ENCODE measurements around the gene ITIH3.
"Not testable (repeated sequence)": the region's sequence is repeated elsewhere in the genome, so short reads cannot be mapped to it uniquely, and the experiment has no call there.

Gene ITIH3, protein sequence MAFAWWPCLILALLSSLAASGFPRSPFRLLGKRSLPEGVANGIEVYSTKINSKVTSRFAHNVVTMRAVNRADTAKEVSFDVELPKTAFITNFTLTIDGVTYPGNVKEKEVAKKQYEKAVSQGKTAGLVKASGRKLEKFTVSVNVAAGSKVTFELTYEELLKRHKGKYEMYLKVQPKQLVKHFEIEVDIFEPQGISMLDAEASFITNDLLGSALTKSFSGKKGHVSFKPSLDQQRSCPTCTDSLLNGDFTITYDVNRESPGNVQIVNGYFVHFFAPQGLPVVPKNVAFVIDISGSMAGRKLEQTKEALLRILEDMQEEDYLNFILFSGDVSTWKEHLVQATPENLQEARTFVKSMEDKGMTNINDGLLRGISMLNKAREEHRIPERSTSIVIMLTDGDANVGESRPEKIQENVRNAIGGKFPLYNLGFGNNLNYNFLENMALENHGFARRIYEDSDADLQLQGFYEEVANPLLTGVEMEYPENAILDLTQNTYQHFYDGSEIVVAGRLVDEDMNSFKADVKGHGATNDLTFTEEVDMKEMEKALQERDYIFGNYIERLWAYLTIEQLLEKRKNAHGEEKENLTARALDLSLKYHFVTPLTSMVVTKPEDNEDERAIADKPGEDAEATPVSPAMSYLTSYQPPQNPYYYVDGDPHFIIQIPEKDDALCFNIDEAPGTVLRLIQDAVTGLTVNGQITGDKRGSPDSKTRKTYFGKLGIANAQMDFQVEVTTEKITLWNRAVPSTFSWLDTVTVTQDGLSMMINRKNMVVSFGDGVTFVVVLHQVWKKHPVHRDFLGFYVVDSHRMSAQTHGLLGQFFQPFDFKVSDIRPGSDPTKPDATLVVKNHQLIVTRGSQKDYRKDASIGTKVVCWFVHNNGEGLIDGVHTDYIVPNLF

GRCh38 chr3:52794612-52795099 is at the start of gene ITIH3:
Gene ITIH3, plus strand, starts transcription at chr3:52794796. Its CDS starts 8 bp downstream, at chr3:52794804.
- DNase-seq (ENCODE audit: low spot score) = no peak

- no peak for DNase-seq (ENCODE audit: low spot score)
Observed at GRCh38 chr3:52752045-52752660, 42.4 kb upstream of the ITIH3 start.

DNA sequence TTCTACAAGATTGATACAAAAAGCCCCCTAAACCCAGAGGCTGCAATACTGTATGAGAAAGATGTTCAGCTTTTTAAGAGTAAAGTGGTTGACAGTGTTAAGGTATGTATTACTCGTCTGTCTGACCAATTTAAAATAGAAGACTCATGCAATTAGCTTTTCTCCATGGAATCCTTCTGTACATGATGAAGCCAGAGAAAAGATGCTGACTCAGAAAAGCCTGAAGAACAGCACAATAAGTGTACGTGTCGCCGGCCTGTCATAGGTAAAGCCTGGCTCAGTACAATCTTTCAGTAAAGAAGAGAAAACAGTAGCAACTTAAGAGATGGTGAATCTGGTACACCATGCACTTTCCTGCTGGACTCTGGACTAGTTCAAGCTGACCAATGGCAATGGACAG is 40.2 kb upstream of the ITIH3 start:
- DNase-seq (ENCODE audit: low spot score) = no peak

GRCh38 chr3:52756141-52756540 is 38.5 kb upstream of the ITIH3 start:
- DNase-seq (ENCODE audit: low spot score) = no peak

GRCh38 chr3:52763466-52763865 is 31.1 kb upstream of the ITIH3 start:
- DNase-seq (ENCODE audit: low spot score) = no peak

DNA sequence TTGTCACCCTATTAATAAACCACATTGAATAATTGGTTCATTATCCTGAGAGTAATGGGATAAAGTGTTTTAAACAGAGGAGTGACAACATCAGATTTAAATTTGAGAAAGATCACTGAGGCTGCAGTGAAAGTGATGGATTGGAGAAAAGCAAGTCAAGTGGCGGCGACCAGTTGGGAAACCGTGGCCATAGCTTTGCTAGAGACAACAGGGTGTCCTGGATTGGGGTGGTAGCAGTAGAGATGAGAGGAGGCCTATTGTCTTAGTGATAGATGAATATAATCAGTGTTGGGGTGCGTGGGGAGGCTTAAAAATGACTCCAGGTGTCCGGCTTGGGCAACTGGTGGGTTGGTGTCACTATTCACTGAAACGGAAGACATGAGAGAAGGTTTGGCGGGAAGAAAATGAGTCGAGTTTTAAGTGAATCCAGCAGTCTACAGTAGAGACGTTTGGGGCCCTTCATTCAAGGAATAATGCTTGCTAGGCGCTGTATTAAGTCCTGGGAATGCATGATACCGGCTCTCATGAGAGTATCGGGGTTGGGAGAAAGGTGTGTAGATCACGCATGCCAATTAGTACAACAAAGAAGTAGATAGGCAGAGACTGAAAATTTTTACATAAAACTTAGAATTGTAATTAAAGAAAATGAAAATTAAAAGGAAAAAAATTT is 24.7 kb upstream of the ITIH3 start:
- DNase-seq (ENCODE audit: low spot score) = no peak

DNA sequence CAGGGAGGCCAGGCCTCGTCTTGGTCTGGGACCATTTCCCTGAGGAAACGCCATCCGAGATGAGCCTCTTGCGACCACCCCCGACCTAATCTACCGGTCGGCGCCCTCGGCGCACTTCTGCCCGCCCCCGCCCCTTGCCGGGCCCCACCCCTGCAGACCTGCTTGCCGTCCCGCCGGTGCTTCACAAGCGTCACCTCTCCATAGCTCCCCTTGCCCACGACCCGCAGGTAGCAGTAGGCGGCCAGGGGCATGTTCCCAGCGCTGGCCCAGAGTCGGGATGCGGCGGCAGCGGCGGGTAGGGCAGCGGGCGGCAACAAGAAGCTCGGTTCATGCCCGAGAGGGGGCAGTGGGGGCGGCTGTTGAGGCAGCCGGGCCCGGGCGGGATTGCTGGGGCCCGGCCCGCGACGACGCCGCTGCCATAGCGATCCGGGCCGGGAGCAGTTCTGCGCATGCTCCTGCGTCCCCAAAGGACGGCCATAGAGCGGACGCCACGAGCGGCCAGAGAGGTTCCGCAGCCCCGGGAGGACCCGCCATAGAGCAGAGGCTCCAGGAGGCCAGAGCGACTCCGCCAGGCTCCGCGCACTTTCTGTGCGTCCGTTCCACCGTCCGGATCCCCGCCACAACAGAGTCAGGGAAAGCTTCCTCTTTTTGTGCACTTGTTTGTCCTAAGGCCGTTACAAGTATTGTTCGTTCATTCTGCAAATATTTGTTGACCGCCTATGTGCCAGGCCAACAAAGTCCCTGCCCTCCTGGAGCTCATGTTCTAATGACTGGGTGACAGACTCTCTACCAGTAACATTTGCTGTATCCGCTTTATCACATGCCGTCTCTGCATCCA is 23.9 kb upstream of the ITIH3 start, which contains the start of gene NEK4:
TSS of gene NEK4 (minus strand) at position 445 of the 838 bp plus-strand sequence. CDS start at position 251, 194 bp downstream.
- peak; percentile 93 for DNase-seq (ENCODE audit: low spot score)

DNA sequence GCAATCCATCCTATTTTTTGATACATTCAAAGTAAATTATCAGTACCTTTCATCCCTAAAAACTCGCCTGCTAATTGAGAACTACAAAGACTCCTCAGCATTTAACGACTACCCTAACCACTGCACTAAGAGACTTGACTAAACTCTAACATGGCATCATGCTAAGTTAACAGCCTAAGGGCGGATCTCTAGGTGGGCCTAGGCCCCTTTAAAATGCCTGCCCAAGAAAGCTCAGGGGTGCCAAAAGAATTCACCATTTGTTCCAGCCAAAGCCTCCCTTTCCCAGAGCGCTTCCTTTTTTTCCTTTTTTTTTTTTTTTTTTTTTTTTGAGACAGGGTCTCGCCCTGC is 23.3 kb upstream of the ITIH3 start:
- no peak for DNase-seq (ENCODE audit: low spot score)

- no peak for DNase-seq (ENCODE audit: low spot score)
Observed at GRCh38 chr3:52771702-52772101, 22.9 kb upstream of the ITIH3 start.

DNA sequence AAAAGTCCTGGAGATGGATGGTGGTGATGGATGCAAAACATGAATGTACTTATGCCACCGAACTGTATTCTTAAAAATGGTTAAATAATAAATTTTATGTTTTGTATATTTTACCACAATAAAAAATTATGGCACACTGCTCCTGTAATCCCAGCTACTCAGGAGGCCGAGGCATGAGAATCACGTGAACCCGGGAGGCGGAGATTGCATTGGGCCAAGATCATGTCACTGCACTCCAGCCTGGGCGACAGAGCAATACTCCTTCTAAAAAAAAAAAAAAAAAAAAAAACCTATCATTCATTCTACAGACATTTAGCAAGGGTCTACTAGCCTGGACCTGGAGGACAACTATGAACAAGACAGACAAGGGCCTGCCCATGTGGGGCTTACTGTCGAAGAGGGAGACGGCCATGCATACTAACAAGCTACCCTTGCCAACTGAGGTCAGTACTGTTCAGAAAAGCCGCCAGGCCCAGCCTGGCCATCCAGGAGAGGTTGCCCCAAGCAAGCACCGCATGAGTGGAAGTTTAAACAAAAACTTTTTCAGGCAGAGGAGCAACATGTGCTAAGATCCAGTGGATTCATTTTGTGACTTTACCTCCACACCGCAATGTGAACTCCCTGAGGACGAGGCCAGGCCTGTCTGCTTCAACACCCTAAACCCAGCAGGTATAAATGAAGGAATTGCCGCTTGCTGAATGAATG is 21.1 kb upstream of the ITIH3 start:
- no peak for DNase-seq (ENCODE audit: low spot score)

DNA sequence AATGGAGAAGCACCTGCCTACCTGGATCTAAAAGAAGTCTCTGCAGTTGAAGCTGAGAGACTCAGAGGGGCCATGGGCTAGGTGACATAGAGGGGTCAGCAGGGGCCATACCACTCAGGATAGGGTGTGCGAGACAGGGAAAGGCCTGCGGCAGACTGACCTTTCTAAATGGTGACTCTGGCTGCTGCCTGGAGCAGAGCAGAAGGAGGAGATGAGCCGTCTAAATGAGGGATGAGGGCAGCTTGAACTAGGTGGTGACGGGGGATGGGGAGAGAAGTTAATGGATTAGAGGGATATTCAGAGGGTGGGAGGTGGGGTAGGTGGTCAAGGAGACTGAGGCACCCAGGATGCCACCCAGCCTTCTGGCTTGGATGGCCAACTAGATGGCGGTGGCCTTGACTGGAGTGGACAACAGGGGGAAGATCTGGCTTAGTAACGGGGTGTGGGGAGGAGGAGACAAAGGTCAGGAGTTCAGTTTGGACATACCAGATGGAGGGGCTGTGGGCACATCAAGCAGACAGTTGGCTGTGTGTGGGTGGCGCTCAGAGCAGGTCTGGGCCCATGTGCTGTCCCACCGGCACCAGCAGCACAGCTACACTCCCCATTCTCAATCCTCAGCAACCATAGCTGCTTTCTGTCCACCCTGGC is 20.4 kb upstream of the ITIH3 start:
- DNase-seq (ENCODE audit: low spot score) = no peak

GRCh38 chr3:52774901-52775864 is 19.4 kb upstream of the ITIH3 start:
- DNase-seq (ENCODE audit: low spot score) = no peak

- no peak for DNase-seq (ENCODE audit: low spot score)
Observed at GRCh38 chr3:52775877-52776276, 18.7 kb upstream of the ITIH3 start.

GRCh38 chr3:52776486-52776885 is 18.1 kb upstream of the ITIH3 start:
- not testable (repeated sequence) for DNase-seq (ENCODE audit: low spot score)

DNA sequence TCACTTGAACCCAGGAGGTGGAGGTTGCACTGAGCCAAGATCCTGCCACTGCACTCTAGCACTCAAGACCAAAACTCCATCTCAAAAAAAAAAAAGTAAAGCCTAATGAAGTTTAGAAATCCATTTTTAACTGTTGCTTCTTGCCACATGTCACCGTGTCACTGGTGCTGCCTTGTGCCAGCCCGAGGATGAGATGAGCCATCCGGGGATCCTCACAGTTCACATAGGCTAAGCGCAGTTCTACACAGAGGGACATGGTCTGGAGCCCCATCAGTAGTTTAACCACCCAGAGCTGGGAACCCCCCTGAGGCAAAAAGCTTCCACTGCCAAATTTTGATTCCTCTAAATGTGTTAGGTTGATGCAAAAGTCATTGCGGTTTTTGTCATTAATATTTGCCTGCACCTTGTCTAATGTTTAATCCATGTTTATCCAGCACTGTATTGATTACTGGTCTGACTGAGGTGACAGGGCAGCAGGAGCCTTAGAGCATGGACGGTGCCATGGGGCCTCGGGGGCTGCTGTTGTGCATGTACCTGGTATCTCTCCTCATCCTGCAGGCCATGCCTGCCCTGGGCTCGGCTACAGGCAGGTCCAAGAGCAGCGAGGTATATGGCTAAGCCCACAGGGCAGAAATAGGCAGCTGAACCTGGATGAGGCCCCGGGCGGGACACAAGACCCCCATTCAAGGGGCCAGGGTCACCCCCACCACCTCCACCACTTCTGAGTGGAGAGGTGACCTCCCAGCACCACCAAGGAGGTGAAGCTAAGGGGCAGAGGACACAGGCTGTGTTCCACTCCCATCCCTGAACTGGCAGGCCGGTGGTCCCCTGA is 17.3 kb upstream of the ITIH3 start, which contains the start of gene ITIH1:
TSS of gene ITIH1 (plus strand) at position 473 of the 832 bp plus-strand sequence. CDS start at position 490, 17 bp downstream.
- DNase-seq (ENCODE audit: low spot score) = no peak

DNA sequence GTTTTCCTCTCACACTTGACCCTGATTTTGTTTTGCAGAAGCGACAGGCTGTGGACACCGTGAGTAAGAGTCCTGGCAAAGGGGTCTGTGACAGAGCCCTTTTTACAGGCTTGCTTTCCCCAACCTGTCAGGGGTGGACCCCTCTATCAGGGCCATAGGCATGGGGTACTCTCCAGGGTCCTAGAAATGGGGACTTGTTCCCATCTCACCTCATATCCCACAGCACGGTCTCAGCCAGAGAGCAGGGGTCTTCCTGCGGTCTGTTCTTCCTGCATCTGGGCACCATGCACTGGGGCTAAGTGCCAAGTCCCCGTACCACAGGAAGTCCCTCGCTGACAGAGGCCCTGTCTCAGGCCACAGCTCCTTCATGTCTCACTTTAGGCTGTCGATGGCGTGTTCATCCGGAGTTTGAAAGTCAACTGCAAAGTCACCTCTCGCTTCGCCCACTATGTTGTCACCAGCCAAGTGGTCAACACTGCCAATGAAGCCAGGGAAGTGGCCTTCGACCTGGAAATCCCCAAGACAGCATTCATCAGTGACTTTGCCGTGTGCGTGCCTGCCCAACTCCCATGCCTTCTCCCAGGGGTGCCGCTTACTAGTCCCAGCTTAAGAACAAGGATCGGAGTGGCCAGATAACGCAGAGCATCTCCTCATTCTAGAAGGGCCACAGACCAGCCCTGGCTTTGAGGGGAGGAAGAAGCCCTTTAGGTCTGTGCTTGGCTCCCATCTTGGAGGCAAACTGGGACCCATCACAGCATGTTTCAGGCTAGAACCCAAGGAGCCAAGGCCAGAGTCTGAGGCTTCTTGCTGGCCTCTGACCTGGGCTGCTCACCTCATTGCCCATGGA is 16.4 kb upstream of the ITIH3 start:
- no peak for DNase-seq (ENCODE audit: low spot score)
